ENCODE data around the gene SPCS1.

GRCh38 chr3:52721002-52721729, 15.3 kb downstream of the SPCS1 start:
- TF ChIP-seq CTCF (optimal IDR thresholded peaks at IDR 0.05 in 1 of 3, IDR thresholded peaks at IDR 0.05 in 1 of 3, conservative IDR thresholded peaks at IDR 0.05 in 1 of 3; ENCODE audit: extremely low read depth in 1 of 3, insufficient read depth in 2 of 3, low read length in 3 of 3) (no peak), EZH2 (IDR thresholded peaks at IDR 0.05; ENCODE audit: low read length) (no peak)

Data from keratinocyte (primary cell).